NCI-H510A (cell line): ENCODE results near the gene XG.
A peak's percentile ranks its signal among the peaks of the same experiment; 100 is the strongest.

ENCODE experiments used
- DNase-seq: peaks from one replicate; lab custom pipeline; 2025; lab: John Stamatoyannopoulos, UW

The XG gene

GRCh38 chrX:2820136-2820771 lies 68.4 kb downstream of the XG start:
- no peak for DNase-seq

GRCh38 chrX:2823795-2824386 lies 72.1 kb downstream of the XG start:
- DNase-seq, result no peak

- no peak for DNase-seq
Measured at GRCh38 chrX:2824886-2825285, 73.0 kb downstream of the XG start.

GRCh38 chrX:2828344-2828958 lies 76.6 kb downstream of the XG start, which contains the start of gene GYG2:
Gene GYG2 (plus strand): TSS chrX:2828930. CDS start chrX:2830189, 1,259 bp downstream.
- DNase-seq, result peak; percentile 23

- DNase-seq, result no peak
Measured at GRCh38 chrX:2828959-2829411, 77.1 kb downstream of the XG start.

- DNase-seq, result no peak
Measured at GRCh38 chrX:2829469-2830246, 77.8 kb downstream of the XG start.

GRCh38 chrX:2831471-2832228 lies 79.8 kb downstream of the XG start:
- no peak for DNase-seq

- no peak for DNase-seq
Measured at GRCh38 chrX:2837961-2838360, 86.1 kb downstream of the XG start.

GRCh38 chrX:2840961-2841360 lies 89.1 kb downstream of the XG start:
- no peak for DNase-seq

- no peak for DNase-seq
Measured at GRCh38 chrX:2841537-2841936, 89.7 kb downstream of the XG start.

GRCh38 chrX:2846992-2847391 lies 95.2 kb downstream of the XG start:
- no peak for DNase-seq

GRCh38 chrX:2848871-2849301 lies 97.0 kb downstream of the XG start:
- DNase-seq, result no peak

GRCh38 chrX:2854918-2855317 lies 103.1 kb downstream of the XG start:
- no peak for DNase-seq

- no peak for DNase-seq
Measured at GRCh38 chrX:2855761-2856160, 103.9 kb downstream of the XG start.

- DNase-seq, result no peak
Measured at GRCh38 chrX:2857566-2857965, 105.7 kb downstream of the XG start.

- DNase-seq, result no peak
Measured at GRCh38 chrX:2859197-2859797, 107.5 kb downstream of the XG start.

GRCh38 chrX:2862404-2862803 lies 110.6 kb downstream of the XG start:
- DNase-seq, result no peak

- no peak for DNase-seq
Measured at GRCh38 chrX:2863646-2864045, 111.8 kb downstream of the XG start.
